Cardiac muscle cell (in vitro differentiated cells and primary cell): ENCODE data around the gene DBNL. TPM values are rescaled to one million over a fixed set of nuclear protein-coding genes. Genes with fewer than 3 reads are reported as not detected.
"Not testable (repeated sequence)": the region's sequence is repeated elsewhere in the genome, so short reads cannot be mapped to it uniquely, and the experiment has no call there.

Source experiments
- DNase-seq, 2 donors: peaks; one replicate each; pipeline versions ENCODE4 v3.0.0 to v3.0.0-alpha.2; 2010 to 2017; ENCODE audit warnings: low read depth in 1 of 2, low spot score in 1 of 2
- H3K27ac ChIP-seq: fragments of 200-600 bp; sonication (generic); 2 replicates; pipeline ENCODE4 v1.5.1; 2016
- H3K27me3 ChIP-seq: fragments of 200-600 bp; sonication (generic); 2 replicates; pipeline ENCODE4 v1.6.0; 2016; ENCODE audit warnings: control low read depth
- H3K36me3 ChIP-seq: fragments of 200-600 bp; sonication (generic); 2 replicates; pipeline ENCODE4 v1.5.1; 2016; ENCODE audit warnings: control low read depth
- H3K4me1 ChIP-seq: fragments of 200-600 bp; sonication (generic); 2 replicates; pipeline ENCODE4 v1.8.1; 2017; ENCODE audit warnings: low read depth, mild to moderate bottlenecking, mixed run types
- H3K4me3 ChIP-seq: fragments of 200-600 bp; sonication (generic); 2 replicates; pipeline ENCODE4 v1.5.1; 2016; ENCODE audit warnings: mild to moderate bottlenecking
- H3K9me3 ChIP-seq: fragments of 200-600 bp; sonication (generic); 2 replicates; pipeline ENCODE4 v1.5.1; 2017; ENCODE audit warnings: low read depth, mild to moderate bottlenecking, control low read depth
- CTCF ChIP-seq: IDR thresholded peaks from 2 replicates; pipeline ENCODE4 v1.5.1; 2012; ENCODE audit warnings: low read depth, mild to moderate bottlenecking, low read length
- polyA plus RNA-seq: library from polyadenylated mRNA; unstranded; fragments of >200 nt; fragmentation: Nextera tagmentation; extraction: Ambion mirVana; gene quantifications from 2 replicates; pipeline ENCODE4 v1.2.1, GENCODE V29; 2016
- total RNA-seq: library from RNA; depleted of rRNA; stranded (reverse); fragments of >200 nt; gene quantifications from 2 replicates; pipeline ENCODE4 v1.2.3, GENCODE V29; 2016

The DBNL gene
- total and polyA plus RNA-seq, 2 experiments from 2014 or later, result 129 to 130 TPM

- H3K4me3 ChIP-seq, H3K27me3 ChIP-seq, H3K9me3 ChIP-seq, H3K4me1 ChIP-seq, DNase-seq, H3K27ac ChIP-seq, H3K36me3 ChIP-seq: not testable (repeated sequence)
These were observed 12.5 kb upstream of the DBNL start for GRCh38 chr7:44032031-44032430.

- not testable (repeated sequence) for DNase-seq, H3K36me3 ChIP-seq, H3K4me1 ChIP-seq, H3K27me3 ChIP-seq, H3K27ac ChIP-seq, H3K4me3 ChIP-seq, H3K9me3 ChIP-seq
These were observed 10.3 kb upstream of the DBNL start for GRCh38 chr7:44033971-44034844.

- H3K4me1 ChIP-seq, H3K27me3 ChIP-seq, H3K27ac ChIP-seq, H3K9me3 ChIP-seq, H3K36me3 ChIP-seq, H3K4me3 ChIP-seq: not testable (repeated sequence)
- peak in 1 of 2 donors; percentile 15 for DNase-seq
These were observed 8.1 kb upstream of the DBNL start for GRCh38 chr7:44036364-44036763.

GRCh38 chr7:44037951-44038350 is 6.6 kb upstream of the DBNL start:
- not testable (repeated sequence) for DNase-seq, H3K4me1 ChIP-seq, H3K27ac ChIP-seq, H3K36me3 ChIP-seq, H3K9me3 ChIP-seq, H3K27me3 ChIP-seq, H3K4me3 ChIP-seq

GRCh38 chr7:44038553-44038952 is 5.9 kb upstream of the DBNL start:
- not testable (repeated sequence) for H3K36me3 ChIP-seq, H3K27ac ChIP-seq, H3K4me3 ChIP-seq, H3K4me1 ChIP-seq, H3K9me3 ChIP-seq, DNase-seq, H3K27me3 ChIP-seq

GRCh38 chr7:44038961-44039558 is 5.4 kb upstream of the DBNL start:
- not testable (repeated sequence) for H3K36me3 ChIP-seq, H3K27ac ChIP-seq, H3K4me3 ChIP-seq, H3K27me3 ChIP-seq, H3K4me1 ChIP-seq, H3K9me3 ChIP-seq
- DNase-seq, result peak; percentile 80 to 95

GRCh38 chr7:44039800-44040492 is 4.6 kb upstream of the DBNL start:
- not testable (repeated sequence) for H3K27ac ChIP-seq, H3K27me3 ChIP-seq, H3K36me3 ChIP-seq, H3K4me1 ChIP-seq, DNase-seq, H3K9me3 ChIP-seq
- peak overlapping the region; percentile 9 for H3K4me3 ChIP-seq

- not testable (repeated sequence) for H3K27ac ChIP-seq, H3K27me3 ChIP-seq, H3K9me3 ChIP-seq, H3K4me1 ChIP-seq, H3K36me3 ChIP-seq
- peak in 1 of 2 donors; percentile 30 for DNase-seq
- peak overlapping the region; percentile 9 for H3K4me3 ChIP-seq
These were observed 4.0 kb upstream of the DBNL start for GRCh38 chr7:44040493-44040891.

GRCh38 chr7:44042221-44042620 is 2.3 kb upstream of the DBNL start:
- peaks cover 4% of the 10 kb centered on the region for H3K36me3 ChIP-seq
- no peak overlapping the region for H3K27ac ChIP-seq
- no peaks in the 10 kb centered on the region for H3K27me3 ChIP-seq
- DNase-seq, result no peak
- H3K9me3 ChIP-seq, result no peaks in the 10 kb centered on the region
- no peak overlapping the region for H3K4me3 ChIP-seq
- H3K4me1 ChIP-seq, result peaks cover 12% of the 10 kb centered on the region
- no peak for TF ChIP-seq CTCF
